Body of pancreas (tissue), 4 donors: ENCODE measurements around the gene OR10H4.

Experiments
- POLR2A ChIP-seq, 3 donors: fragments of 450-650 bp; IDR thresholded peaks; one replicate each; pipeline ENCODE4 v1.6.1; 2016; ENCODE audit warnings: antibody characterized with exemption in 3 of 3, mild to moderate bottlenecking in 2 of 3
- TF ChIP-seq, protein P1 (sequence below), 7 experiments: fragments of 450-650 bp in 4 of 7; fragments of 200-600 bp in 3 of 7; sonication (generic) in 3 of 7; IDR thresholded peaks; one replicate each; pipeline ENCODE4 v1.5.1; 2016 to 2019; ENCODE audit warnings: antibody characterized with exemption in 7 of 7

DNA sequence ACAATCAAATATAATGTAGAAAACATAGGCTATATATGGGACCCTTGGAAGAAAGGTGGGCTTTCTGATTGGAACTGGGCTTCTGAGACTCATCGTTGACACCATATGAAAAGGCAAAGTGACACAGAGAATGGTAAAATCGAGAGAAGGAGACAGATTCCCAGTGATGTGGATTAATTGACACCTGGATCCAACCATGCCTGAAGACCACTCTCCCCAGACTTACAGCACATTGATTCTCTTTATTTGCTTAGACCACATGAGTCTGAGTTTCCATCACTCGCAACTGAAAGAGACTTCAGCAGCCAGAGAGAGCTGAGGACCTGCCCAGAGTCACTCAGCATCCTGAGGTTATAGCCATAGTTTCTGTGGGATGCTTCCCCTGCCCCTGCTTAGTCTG lies 20.5 kb upstream of the OR10H4 start:
- TF ChIP-seq, protein P1, sequence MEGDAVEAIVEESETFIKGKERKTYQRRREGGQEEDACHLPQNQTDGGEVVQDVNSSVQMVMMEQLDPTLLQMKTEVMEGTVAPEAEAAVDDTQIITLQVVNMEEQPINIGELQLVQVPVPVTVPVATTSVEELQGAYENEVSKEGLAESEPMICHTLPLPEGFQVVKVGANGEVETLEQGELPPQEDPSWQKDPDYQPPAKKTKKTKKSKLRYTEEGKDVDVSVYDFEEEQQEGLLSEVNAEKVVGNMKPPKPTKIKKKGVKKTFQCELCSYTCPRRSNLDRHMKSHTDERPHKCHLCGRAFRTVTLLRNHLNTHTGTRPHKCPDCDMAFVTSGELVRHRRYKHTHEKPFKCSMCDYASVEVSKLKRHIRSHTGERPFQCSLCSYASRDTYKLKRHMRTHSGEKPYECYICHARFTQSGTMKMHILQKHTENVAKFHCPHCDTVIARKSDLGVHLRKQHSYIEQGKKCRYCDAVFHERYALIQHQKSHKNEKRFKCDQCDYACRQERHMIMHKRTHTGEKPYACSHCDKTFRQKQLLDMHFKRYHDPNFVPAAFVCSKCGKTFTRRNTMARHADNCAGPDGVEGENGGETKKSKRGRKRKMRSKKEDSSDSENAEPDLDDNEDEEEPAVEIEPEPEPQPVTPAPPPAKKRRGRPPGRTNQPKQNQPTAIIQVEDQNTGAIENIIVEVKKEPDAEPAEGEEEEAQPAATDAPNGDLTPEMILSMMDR (IDR thresholded peaks at IDR 0.05): no peak
- TF ChIP-seq POLR2A (IDR thresholded peaks at IDR 0.05): no peak
